GM12801 (cell line): ENCODE results near the gene ELAPOR1.

Experiments used
- CTCF ChIP-seq: IDR thresholded peaks from one replicate; pipeline ENCODE4 v1.5.1; 2011; ENCODE audit warnings: control low read depth; ENCODE audit not compliant: insufficient read length; ENCODE audit errors: extremely low read depth

Gene ELAPOR1

GRCh38 chr1:109114342-109114674 lies 393 bp downstream of the ELAPOR1 start:
- no peak for TF ChIP-seq CTCF

DNA sequence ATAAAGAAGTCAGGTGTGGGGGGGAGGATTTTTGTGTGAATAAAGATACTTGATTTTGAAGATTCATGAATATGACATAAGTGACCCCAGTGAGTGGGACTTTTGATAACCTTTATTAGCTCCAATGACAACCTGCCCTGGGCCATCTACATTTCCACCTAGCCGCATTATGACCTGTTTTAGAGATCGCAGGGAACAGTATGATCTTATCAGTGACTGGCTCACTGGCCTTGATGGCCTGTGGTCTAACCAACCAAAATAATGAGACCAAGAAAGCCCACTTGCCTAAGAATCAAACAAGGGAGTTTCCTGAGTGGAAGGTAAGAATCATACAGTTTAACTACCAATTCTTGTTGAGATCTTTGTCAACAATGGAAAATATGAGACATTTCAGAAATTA lies 1.8 kb downstream of the ELAPOR1 start:
- no peak for TF ChIP-seq CTCF

DNA sequence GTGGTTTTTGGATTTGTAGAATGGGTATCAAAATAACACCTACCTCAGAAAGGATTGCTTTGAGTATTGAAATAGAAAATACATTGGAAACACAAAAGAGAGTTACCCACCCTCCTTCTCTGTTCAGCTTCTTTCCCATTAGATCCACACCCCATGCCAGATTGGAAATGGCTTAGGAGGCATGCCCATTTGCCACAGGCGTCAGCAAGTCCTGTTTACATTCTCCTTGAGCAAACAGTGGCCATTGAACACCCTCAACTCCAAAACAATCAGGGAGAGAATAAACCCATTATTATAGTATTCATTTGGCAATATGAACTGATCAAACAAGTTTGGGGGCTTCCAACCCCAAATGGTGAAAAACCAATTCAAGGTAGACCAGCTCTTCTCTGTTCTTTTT lies 2.4 kb downstream of the ELAPOR1 start:
- no peak for TF ChIP-seq CTCF

DNA sequence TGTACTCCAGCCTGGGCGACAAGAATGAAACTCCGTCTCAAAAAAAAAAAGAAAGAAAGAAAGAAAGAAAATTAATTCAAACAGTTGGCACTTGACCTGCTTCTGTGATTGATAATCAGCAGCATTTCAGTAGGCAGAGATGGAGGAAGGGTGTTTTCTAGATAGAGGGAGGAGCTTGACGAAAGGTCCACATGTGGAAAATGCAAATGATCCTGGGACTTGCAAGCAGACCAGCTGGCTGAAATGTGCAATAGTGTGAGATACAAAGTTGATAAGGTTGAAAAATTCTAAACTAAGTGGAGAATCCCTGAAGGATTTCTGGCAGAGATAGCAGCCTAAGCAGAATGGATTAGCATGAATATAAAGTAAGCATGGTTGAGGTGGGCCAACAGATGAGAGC lies 4.2 kb downstream of the ELAPOR1 start:
- TF ChIP-seq CTCF, result no peak

GRCh38 chr1:109120356-109120755 lies 6.4 kb downstream of the ELAPOR1 start:
- TF ChIP-seq CTCF, result no peak

GRCh38 chr1:109131059-109131458 lies 17.1 kb downstream of the ELAPOR1 start:
- TF ChIP-seq CTCF, result no peak

DNA sequence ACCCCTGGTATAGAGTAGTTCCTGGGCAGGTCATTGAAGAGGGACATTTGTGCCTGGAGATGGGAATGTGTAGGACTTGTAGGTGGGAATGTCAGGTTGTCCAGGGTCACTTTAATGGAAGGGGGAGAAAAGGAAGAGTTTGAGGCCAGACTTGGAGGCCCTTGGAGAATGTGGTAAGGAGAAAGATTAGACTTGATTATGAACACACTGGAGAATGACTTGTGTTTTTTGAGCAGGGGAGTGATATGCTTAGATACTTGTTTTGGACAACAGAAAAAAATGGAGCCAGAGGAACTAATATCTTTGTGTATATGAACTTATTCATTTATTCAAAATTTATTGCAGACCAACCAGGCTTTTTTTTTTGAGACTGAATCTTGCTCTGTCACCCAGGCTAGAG lies 17.9 kb downstream of the ELAPOR1 start:
- no peak for TF ChIP-seq CTCF
